SK-N-SH treated with all-trans-retinoic acid at 6 μM for 48 hours (cell line): ENCODE results near the gene RSKR.

Source experiments
- GLIS3 ChIP-seq: fragments of 250-450 bp; sonication (Bioruptor Pico); IDR thresholded peaks from 2 replicates; pipeline ENCODE4 v1.5.0; 2020; ENCODE audit warnings: mild to moderate bottlenecking, moderate library complexity
- ISL1 ChIP-seq: fragments of 250-450 bp; sonication (Bioruptor Pico); IDR thresholded peaks from 2 replicates; pipeline ENCODE4 v2.1.2; 2022; ENCODE audit warnings: mild to moderate bottlenecking, moderate library complexity
- ZFP3 ChIP-seq: fragments of 250-450 bp; sonication (Bioruptor Pico); IDR thresholded peaks from 2 replicates; pipeline ENCODE4 v1.5.0; 2020; ENCODE audit warnings: mild to moderate bottlenecking, moderate library complexity
- TF ChIP-seq, protein P1 (sequence below): fragments of 250-450 bp; sonication (Bioruptor Pico); IDR thresholded peaks from 2 replicates; pipeline ENCODE4 v1.8.0; 2020; ENCODE audit warnings: mild to moderate bottlenecking, moderate library complexity, borderline replicate concordance
- TF ChIP-seq, protein P2 (sequence below): fragments of 250-450 bp; sonication (Bioruptor Pico); IDR thresholded peaks from 2 replicates; pipeline ENCODE4 v1.5.1; 2020; ENCODE audit warnings: low read depth, mild to moderate bottlenecking, moderate library complexity

DNA sequence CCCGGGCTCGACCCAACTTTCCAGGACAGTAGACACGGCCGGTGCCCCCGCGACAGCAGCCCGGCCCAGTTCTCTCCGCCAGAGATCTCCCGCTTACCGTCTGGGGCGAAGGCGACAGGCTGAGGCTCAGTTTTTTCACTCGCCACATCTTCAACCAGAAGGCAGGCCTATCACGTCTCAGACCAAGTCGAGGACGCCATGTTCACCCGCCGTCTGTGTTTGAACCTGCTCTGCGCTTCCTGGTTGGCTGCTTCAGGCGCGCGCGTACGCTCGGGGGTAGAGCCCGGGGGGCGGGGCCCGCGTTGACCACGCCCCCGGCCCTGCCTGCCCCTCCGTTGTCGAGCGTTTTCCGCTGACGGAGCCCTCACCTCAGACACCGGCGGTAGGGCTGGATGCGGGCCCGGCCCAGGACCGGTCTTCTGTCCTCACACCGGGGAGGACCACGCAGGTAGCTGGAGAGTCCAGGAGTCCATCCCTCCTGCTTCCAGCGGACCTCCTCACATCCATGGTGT lies 15.1 kb downstream of the RSKR start, which contains the start of gene SPAG5:
- TF ChIP-seq ISL1 (CRISPR knock-in tag) (no peak), ZFP3 (CRISPR knock-in tag) (no peak), GLIS3 (CRISPR knock-in tag) (no peak)
- TF ChIP-seq, protein P1, sequence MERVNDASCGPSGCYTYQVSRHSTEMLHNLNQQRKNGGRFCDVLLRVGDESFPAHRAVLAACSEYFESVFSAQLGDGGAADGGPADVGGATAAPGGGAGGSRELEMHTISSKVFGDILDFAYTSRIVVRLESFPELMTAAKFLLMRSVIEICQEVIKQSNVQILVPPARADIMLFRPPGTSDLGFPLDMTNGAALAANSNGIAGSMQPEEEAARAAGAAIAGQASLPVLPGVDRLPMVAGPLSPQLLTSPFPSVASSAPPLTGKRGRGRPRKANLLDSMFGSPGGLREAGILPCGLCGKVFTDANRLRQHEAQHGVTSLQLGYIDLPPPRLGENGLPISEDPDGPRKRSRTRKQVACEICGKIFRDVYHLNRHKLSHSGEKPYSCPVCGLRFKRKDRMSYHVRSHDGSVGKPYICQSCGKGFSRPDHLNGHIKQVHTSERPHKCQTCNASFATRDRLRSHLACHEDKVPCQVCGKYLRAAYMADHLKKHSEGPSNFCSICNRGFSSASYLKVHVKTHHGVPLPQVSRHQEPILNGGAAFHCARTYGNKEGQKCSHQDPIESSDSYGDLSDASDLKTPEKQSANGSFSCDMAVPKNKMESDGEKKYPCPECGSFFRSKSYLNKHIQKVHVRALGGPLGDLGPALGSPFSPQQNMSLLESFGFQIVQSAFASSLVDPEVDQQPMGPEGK (CRISPR knock-in tag): no peak
- TF ChIP-seq, protein P2, sequence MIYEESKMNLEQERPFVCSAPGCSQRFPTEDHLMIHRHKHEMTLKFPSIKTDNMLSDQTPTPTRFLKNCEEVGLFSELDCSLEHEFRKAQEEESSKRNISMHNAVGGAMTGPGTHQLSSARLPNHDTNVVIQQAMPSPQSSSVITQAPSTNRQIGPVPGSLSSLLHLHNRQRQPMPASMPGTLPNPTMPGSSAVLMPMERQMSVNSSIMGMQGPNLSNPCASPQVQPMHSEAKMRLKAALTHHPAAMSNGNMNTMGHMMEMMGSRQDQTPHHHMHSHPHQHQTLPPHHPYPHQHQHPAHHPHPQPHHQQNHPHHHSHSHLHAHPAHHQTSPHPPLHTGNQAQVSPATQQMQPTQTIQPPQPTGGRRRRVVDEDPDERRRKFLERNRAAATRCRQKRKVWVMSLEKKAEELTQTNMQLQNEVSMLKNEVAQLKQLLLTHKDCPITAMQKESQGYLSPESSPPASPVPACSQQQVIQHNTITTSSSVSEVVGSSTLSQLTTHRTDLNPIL: no peak
